ENCODE data around the gene RGS12. TPM values are rescaled to one million over a fixed set of nuclear protein-coding genes. Genes with fewer than 3 reads are reported as not detected.

The RGS12 gene
- total and polyA plus RNA-seq, 2 of the 13 experiments (the other 11 are each of a cell fraction or from before 2014, with no cell fraction given), result 21.0 to 27.7 TPM

DNA sequence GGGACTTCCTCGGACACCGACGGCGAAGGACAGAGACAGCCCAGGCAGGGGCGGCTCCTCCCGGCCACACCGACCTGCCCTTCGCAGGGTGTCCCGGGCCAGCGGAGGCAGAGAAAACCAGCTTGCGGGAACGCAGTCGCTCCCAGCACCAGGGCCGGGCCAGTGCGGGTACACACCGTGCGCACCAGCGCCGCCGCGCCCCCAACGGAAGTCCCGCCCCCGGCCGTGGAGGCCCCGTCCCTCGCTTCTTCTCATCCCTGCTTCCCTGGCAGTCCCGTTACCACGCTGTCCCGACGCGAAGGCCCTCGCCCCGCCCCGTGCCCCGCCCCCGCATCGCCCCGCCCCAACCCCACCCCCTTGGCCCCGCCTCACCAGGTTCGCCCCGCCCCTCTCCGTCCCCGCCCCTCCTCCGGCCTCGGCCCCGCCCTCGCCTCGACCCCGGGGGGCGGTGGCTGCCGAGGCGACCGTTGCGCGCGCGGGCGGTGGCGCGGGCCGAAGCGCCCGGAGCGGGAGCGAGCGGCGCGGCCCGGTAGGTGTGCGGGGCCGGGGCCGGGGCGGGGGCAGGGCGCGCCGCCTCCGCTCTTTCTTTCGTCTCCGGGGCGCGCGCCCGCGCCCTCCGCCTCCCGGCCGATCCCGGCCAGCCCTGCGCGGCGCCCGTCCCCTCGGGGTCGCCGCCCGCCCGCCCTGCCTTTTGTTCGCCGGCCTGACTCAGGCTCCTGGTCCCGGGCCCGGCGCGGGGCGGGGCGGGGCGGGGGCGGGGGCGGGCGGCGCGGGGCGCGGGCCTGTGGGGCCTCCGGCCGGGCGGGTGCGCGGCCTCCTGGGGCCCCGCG lies at the start of gene RGS12 (continued):
- TF ChIP-seq, protein P1, sequence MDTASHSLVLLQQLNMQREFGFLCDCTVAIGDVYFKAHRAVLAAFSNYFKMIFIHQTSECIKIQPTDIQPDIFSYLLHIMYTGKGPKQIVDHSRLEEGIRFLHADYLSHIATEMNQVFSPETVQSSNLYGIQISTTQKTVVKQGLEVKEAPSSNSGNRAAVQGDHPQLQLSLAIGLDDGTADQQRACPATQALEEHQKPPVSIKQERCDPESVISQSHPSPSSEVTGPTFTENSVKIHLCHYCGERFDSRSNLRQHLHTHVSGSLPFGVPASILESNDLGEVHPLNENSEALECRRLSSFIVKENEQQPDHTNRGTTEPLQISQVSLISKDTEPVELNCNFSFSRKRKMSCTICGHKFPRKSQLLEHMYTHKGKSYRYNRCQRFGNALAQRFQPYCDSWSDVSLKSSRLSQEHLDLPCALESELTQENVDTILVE (CRISPR knock-in tag; IDR thresholded peaks at IDR 0.05), result 0 out of 2 replicates have a peak, but pooled peaks have one; percentile 4
- TF ChIP-seq FOXA1 (IDR thresholded peaks at IDR 0.05), result no peak
- peak; percentile 56 for TF ChIP-seq FOXA1 (CRISPR knock-in tag; IDR thresholded peaks at IDR 0.05)
- TF ChIP-seq, protein P2, sequence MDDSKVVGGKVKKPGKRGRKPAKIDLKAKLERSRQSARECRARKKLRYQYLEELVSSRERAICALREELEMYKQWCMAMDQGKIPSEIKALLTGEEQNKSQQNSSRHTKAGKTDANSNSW (CRISPR knock-in tag; IDR thresholded peaks at IDR 0.05; ENCODE audit: borderline replicate concordance), result no peak
- no peak for TF ChIP-seq ZFP41 (CRISPR knock-in tag; IDR thresholded peaks at IDR 0.05; ENCODE audit: borderline replicate concordance)
- peak; percentile 74 for TF ChIP-seq TAF1 (CRISPR knock-in tag; IDR thresholded peaks at IDR 0.05)
- no peak for TF ChIP-seq ZNF546 (CRISPR knock-in tag; conservative IDR thresholded peaks at IDR 0.05)
- TF ChIP-seq TAF15 (IDR thresholded peaks at IDR 0.05; ENCODE audit: low read depth, low read length, poor library complexity, severe bottlenecking), result peak; percentile 30
- peak; percentile 67; the same call in 1 of the 2 replicates for TF ChIP-seq ZNF232 (CRISPR knock-in tag; IDR thresholded peaks at IDR 0.05; ENCODE audit: borderline replicate concordance)
- TF ChIP-seq, protein P3, sequence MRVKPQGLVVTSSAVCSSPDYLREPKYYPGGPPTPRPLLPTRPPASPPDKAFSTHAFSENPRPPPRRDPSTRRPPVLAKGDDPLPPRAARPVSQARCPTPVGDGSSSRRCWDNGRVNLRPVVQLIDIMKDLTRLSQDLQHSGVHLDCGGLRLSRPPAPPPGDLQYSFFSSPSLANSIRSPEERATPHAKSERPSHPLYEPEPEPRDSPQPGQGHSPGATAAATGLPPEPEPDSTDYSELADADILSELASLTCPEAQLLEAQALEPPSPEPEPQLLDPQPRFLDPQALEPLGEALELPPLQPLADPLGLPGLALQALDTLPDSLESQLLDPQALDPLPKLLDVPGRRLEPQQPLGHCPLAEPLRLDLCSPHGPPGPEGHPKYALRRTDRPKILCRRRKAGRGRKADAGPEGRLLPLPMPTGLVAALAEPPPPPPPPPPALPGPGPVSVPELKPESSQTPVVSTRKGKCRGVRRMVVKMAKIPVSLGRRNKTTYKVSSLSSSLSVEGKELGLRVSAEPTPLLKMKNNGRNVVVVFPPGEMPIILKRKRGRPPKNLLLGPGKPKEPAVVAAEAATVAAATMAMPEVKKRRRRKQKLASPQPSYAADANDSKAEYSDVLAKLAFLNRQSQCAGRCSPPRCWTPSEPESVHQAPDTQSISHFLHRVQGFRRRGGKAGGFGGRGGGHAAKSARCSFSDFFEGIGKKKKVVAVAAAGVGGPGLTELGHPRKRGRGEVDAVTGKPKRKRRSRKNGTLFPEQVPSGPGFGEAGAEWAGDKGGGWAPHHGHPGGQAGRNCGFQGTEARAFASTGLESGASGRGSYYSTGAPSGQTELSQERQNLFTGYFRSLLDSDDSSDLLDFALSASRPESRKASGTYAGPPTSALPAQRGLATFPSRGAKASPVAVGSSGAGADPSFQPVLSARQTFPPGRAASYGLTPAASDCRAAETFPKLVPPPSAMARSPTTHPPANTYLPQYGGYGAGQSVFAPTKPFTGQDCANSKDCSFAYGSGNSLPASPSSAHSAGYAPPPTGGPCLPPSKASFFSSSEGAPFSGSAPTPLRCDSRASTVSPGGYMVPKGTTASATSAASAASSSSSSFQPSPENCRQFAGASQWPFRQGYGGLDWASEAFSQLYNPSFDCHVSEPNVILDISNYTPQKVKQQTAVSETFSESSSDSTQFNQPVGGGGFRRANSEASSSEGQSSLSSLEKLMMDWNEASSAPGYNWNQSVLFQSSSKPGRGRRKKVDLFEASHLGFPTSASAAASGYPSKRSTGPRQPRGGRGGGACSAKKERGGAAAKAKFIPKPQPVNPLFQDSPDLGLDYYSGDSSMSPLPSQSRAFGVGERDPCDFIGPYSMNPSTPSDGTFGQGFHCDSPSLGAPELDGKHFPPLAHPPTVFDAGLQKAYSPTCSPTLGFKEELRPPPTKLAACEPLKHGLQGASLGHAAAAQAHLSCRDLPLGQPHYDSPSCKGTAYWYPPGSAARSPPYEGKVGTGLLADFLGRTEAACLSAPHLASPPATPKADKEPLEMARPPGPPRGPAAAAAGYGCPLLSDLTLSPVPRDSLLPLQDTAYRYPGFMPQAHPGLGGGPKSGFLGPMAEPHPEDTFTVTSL (CRISPR knock-in tag; IDR thresholded peaks at IDR 0.05; ENCODE audit: borderline replicate concordance), result no peak
- no peak for TF ChIP-seq ZNF549 (CRISPR knock-in tag; IDR thresholded peaks at IDR 0.05)
- TF ChIP-seq NCOA1 (CRISPR knock-in tag; IDR thresholded peaks at IDR 0.05), result no peak
- TF ChIP-seq, protein P4, sequence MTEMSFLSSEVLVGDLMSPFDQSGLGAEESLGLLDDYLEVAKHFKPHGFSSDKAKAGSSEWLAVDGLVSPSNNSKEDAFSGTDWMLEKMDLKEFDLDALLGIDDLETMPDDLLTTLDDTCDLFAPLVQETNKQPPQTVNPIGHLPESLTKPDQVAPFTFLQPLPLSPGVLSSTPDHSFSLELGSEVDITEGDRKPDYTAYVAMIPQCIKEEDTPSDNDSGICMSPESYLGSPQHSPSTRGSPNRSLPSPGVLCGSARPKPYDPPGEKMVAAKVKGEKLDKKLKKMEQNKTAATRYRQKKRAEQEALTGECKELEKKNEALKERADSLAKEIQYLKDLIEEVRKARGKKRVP (CRISPR knock-in tag; IDR thresholded peaks at IDR 0.05), result peak in 1 of 2 experiments; percentile 37; a peak in 1 of 4 replicates
- peak; percentile 79 for TF ChIP-seq AGO2 (optimal IDR thresholded peaks at IDR 0.05; ENCODE audit: low read depth, low read length)
- TF ChIP-seq, protein P5, sequence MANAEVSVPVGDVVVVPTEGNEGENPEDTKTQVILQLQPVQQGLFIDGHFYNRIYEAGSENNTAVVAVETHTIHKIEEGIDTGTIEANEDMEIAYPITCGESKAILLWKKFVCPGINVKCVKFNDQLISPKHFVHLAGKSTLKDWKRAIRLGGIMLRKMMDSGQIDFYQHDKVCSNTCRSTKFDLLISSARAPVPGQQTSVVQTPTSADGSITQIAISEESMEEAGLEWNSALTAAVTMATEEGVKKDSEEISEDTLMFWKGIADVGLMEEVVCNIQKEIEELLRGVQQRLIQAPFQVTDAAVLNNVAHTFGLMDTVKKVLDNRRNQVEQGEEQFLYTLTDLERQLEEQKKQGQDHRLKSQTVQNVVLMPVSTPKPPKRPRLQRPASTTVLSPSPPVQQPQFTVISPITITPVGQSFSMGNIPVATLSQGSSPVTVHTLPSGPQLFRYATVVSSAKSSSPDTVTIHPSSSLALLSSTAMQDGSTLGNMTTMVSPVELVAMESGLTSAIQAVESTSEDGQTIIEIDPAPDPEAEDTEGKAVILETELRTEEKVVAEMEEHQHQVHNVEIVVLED (CRISPR knock-in tag; IDR thresholded peaks at IDR 0.05; ENCODE audit: borderline replicate concordance), result peak; percentile 69
- TF ChIP-seq SAFB2 (CRISPR knock-in tag; IDR thresholded peaks at IDR 0.05; ENCODE audit: borderline replicate concordance, low read depth), result peak; percentile 93; the same call in 1 of the 2 replicates
- no peak for TF ChIP-seq ZNF136 (CRISPR knock-in tag; IDR thresholded peaks at IDR 0.05; ENCODE audit: low read depth)
- no peak for TF ChIP-seq ZNF224 (CRISPR knock-in tag; IDR thresholded peaks at IDR 0.05)
- peak; percentile 93 for TF ChIP-seq ZSCAN25 (CRISPR knock-in tag; IDR thresholded peaks at IDR 0.05)

Measured in HepG2 (cell line).